Right lung (tissue), 5 donors: ENCODE results near the gene PTPRA. TPM values are rescaled to one million over a fixed set of nuclear protein-coding genes. Genes with fewer than 3 reads are reported as not detected.
"Not testable (repeated sequence)": the region's sequence is repeated elsewhere in the genome, so short reads cannot be mapped to it uniquely, and the experiment has no call there.

Experiments
- DNase-seq, 2 donors: peaks; one replicate each; pipeline ENCODE4 v3.0.0-alpha.2; 2013
- polyA plus RNA-seq, 5 donors: library from polyadenylated mRNA; unstranded; fragments of 120-200 nt; gene quantifications; one replicate each; pipeline versions ENCODE4 v1.2.1 to v1.2.3, GENCODE V29; 2013; ENCODE audit warnings: inconsistent platforms in 1 of 5, low replicate concordance in 1 of 5; ENCODE audit not compliant: insufficient read length in 5 of 5, insufficient read depth in 1 of 5

PTPRA gene
- polyA plus RNA-seq, 5 donors: 74.5 to 98.7 (median 92.2) TPM

DNA sequence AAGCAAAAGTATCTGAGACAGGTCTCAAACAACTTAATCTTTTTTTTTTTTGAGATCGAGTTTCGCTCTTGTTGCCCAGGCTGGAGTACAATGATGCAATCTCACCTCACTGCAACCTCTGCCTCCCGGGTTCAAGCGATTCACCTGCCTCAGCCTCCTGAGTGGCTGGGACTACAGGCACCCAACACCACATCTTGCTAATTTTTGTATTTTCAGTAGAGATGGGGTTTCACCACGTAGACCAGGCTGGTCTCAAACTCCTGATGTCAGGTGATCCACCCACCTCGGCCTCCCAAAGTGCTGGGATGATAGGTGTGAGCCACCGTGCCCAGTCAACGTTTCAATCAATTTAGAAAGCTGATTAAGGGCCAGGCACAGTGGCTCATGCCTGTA is 200.0 kb downstream of the PTPRA start:
- not testable (repeated sequence) for DNase-seq

GRCh38 chr20:3074812-3075211 is 201.5 kb downstream of the PTPRA start:
- DNase-seq: no peak

DNA sequence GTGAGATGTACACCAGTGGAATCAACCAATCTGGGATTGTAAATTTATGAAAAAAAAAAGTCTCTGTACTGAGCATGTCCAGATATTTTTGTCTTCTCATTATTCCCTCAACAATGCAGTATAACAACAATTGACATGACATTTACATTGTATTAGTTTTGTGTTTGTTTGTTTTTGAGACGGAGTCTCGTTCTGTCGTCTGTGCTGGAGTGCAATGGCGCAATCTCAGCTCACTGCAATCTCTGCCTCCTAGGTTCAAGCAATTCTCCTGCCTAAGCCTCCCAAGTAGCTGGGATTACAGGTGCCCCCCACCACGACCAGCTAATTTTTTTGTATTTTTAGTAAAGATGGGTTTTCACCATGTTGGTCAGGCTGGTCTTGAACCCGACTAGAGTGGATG is 202.0 kb downstream of the PTPRA start:
- not testable (repeated sequence) for DNase-seq

DNA sequence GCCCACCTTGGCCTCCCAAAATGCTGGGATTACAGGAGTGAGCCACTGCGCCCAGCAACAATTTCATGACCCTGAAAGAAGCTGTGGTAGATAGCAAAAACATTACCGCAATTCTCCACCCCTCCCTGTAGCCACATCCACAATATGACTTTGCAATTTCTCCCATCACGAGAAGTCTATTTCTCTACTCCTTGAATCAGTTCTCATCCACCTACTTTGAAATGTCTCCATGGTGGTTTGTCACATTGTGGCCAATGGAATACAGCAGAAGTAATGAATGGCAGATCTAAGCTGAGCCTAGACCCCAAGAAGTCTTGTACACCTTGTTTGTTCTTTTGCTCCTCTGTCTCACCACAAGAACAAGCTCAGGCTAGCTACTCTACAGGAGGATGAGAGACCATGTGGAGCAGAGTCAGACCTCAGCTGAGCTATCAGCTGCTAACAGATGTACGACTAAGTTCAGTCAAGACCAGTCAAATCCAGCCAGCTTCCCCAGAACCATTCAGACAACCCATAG is 204.4 kb downstream of the PTPRA start:
- DNase-seq: no peak

DNA sequence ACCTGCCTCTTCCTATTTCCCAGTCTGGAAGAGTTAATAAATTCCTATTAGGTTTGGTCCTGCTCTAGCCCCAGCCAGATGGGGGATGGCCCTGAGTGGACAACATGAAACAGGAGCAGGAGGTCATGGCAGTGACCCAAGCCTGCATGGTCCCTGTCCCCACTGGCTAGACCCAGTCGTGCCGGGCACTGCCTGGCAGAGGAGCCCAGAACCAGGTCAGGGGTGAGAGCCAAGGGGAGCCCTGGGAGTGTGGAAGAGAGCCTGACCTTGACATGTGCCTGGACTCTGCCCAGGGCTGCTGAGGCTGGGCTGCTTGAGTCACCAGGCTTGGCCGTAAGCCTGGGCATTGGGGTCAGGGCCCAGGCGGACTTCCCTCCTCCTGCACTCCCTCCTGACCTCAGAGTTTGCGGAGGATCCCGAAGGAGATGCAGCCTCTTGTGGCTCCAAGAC is 207.7 kb downstream of the PTPRA start:
- no peak for DNase-seq

DNA sequence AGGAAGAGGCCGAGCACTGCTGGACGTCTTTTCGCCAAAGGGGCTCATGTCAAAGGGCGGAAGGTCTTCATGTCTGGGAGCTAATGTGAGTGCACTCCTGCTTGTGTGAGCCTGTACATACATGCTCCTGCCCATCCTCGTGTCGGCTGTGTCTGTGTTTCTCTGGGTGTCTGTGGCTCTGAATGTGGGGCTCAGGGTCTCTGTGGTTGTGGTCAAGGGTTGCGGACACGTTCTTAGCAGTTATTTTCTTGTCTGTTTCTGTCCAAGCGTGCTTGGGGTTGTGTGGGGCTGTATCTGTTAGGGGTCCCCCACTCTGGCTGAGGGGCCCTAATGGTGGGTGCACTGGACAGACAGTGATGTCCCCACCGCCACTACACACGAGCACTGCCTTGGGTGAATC is 208.4 kb downstream of the PTPRA start:
- no peak for DNase-seq

GRCh38 chr20:3082306-3082951 is 209.1 kb downstream of the PTPRA start:
- no peak for DNase-seq

DNA sequence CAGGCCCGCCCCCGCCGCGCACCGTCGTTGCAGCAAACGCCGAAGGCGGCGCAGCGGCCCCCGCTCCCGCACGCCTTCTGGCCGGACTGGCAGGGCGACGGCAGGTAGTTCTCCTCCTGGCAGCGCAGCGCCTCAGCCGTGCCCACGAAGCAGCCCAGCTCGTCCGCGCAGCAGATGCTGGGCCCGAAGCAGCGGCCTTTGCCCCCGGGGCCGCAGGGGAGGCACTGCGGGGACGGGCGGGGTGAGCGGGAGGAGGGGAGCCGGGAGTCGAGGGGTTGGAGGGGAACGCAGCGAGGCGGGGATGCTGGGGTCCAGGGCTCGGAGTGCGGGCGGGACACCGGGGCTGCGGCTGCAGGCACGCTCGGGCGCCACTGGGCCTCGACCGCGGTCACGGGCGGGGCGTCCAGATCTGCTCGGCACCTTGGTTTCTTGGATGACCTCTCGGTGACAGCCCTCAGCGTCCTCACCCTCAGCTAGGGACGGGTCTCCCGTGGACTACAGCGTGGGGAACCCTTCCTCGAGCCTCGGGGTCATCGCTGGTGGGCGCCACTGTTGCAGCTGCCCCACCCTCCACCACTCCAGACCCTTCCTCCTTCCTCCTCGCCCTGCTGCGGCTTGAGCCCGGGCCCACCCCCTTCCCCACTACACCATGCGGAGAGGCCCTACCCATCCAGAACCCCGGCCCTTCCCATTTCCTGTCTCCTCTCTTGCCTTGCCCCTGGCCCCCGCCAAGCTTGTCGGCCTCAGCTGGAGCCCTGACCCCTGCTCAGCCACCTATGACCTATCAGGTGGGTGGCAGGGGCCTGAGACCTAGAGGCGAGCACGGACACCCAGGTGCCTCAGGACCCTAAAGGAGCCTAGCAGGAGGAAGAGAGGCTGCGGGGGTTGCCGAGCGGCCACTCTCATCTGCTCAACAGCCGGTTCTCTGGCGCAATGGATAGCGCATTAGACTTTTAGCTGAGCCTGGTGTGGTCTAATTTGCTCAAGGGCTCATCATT is 210.0 kb downstream of the PTPRA start:
- DNase-seq: no peak

DNA sequence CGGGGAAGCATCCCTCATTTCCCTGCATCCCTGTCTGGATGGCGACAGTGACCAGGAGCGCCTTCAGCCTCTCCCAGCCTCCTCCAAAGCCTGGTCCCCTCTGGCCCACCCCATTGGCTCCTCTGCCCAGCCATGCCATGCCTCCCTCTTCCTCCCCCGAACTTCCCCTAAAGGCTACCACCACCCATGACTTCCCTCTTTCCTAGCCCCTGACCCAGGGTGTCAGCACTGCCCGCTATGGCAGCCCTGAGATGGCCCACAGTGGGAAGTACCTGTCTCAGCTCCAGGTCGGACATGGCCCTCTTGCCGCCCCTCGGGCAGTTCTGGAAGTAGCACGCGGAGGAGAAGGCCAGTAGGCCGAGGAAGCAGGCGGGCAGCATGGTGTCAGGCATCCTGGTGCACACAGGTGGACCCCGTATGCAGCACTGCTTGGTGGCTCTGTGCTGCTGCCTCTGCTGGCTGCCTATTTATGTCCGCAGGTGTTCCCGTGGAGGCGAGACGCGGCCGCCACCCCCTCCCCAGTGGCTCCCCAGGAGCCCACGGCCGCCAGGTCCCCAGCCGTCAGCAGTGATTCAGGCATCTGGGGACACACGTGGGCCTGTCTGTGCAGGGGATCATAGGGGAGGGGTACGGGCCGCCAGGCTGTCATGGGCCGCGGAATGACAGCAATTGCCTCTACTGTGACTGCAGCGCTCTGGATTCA is 211.2 kb downstream of the PTPRA start, which contains the start of gene AVP:
TSS of gene AVP (minus strand) at position 442 of the 703 bp plus-strand sequence. CDS start at position 392, 50 bp downstream.
- DNase-seq: no peak

DNA sequence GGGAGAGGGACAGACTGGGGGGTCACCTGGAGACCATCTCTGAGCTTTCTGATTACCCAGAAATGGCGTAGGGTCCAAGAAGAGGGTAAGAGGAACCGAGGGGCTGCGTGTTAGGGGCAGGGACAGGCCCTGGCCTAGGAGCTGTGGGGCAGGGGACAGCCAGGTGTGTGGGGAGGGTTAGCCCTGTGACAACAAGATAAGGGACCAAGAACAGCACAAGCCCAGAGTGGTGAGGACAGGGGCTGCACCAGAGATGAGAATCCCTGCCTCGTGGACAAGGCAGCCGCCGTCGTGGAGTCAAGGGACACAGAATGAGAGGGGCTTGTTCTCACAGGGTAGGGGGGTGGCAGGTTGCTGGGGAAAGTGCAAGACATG is 211.7 kb downstream of the PTPRA start:
- DNase-seq: no peak

- DNase-seq: no peak
These were observed 212.3 kb downstream of the PTPRA start for GRCh38 chr20:3085571-3086072.

GRCh38 chr20:3088031-3088430 is 214.8 kb downstream of the PTPRA start:
- no peak for DNase-seq

Other genes starting within 250 kb of the PTPRA start
- 100 to 1,000 TPM; 202 to 234 (median 211) TPM for gene NOP56, start 220.8 kb upstream of the PTPRA start, polyA plus RNA-seq
- 100 to 1,000 TPM; 103 to 131 (median 118) TPM for gene IDH3B, start 209.3 kb upstream of the PTPRA start, polyA plus RNA-seq
- gene EBF4, start 180.7 kb upstream of the PTPRA start, polyA plus RNA-seq: 10 to 100 TPM; 32.9 to 49.6 (median 42.2) TPM
- gene CPXM1, start 72.9 kb upstream of the PTPRA start, polyA plus RNA-seq: 10 to 100 TPM; 69.4 to 86.4 (median 74.6) TPM
- gene C20orf141, start 58.5 kb upstream of the PTPRA start, polyA plus RNA-seq: not detected
- under 1 TPM in 4 of 5 donors, not detected in 1; 0.03 to 0.06 (median 0.04) TPM for gene TMEM239, start 57.1 kb upstream of the PTPRA start, polyA plus RNA-seq
- 10 to 100 TPM; 41.5 to 68.8 (median 61.8) TPM for gene PCED1A, start 32.8 kb upstream of the PTPRA start, polyA plus RNA-seq
- gene VPS16, start 32.7 kb upstream of the PTPRA start, polyA plus RNA-seq: 10 to 100 TPM; 30.5 to 40.2 (median 35.7) TPM
- gene GNRH2, start 170.1 kb downstream of the PTPRA start, polyA plus RNA-seq: under 1 TPM; 0.31 to 0.63 (median 0.50) TPM
- gene MRPS26, start 172.6 kb downstream of the PTPRA start, polyA plus RNA-seq: 10 to 100 TPM; 34.1 to 70.1 (median 46.3) TPM
- gene OXT, start 198.1 kb downstream of the PTPRA start, polyA plus RNA-seq: not detected
- gene AVP, start 211.2 kb downstream of the PTPRA start, polyA plus RNA-seq: not detected